ENCODE measurements around the gene PBX4.

DNA sequence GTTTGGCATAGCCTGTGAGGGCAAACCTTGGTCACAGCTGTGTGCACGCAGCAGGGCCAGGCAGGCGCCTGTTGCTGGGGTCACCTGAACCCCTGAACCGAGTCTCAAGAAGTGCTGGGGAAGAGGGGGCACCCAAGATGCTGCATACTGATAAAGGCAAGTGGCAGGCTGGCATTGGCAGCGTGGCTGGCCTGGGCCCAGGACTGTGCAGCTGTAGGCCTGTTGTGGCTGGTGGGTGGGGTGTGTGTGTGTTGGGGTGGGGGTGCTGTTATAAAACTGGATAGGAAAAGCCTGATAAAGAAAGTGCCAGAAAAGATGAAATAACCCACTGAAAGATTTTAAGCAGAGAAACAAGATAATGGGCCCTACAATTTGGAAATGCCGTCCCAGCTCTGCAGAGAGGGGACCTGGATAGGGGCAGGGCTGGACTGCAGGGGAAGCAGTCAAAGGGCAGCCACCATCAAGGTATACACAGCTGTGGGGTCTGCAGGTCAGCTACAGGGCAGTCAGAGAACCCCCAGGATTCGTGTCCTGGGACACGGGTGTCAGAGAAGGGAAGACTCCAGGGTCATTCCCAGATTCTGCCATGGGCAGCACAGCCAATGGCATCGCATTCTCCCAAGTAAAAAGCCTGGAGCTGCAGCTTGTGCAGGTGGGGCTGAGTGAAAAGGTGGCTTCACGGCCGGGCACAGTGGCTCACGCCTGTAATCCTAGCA is 47.3 kb downstream of the PBX4 start:
- TF ChIP-seq ZNF324 (tag by site-specific recombination; IDR thresholded peaks at IDR 0.05) (no peak), ZNF548 (tag by site-specific recombination; IDR thresholded peaks at IDR 0.05) (no peak), ZNF48 (tag by site-specific recombination; IDR thresholded peaks at IDR 0.05) (no peak), ZNF558 (tag by site-specific recombination; IDR thresholded peaks at IDR 0.05) (no peak), ZNF114 (tag by site-specific recombination; IDR thresholded peaks at IDR 0.05) (no peak), GLI4 (tag by site-specific recombination; IDR thresholded peaks at IDR 0.05) (no peak), ZNF629 (tag by site-specific recombination; IDR thresholded peaks at IDR 0.05) (no peak), ZNF549 (tag by site-specific recombination; IDR thresholded peaks at IDR 0.05) (no peak)
- TF ChIP-seq, protein P1, sequence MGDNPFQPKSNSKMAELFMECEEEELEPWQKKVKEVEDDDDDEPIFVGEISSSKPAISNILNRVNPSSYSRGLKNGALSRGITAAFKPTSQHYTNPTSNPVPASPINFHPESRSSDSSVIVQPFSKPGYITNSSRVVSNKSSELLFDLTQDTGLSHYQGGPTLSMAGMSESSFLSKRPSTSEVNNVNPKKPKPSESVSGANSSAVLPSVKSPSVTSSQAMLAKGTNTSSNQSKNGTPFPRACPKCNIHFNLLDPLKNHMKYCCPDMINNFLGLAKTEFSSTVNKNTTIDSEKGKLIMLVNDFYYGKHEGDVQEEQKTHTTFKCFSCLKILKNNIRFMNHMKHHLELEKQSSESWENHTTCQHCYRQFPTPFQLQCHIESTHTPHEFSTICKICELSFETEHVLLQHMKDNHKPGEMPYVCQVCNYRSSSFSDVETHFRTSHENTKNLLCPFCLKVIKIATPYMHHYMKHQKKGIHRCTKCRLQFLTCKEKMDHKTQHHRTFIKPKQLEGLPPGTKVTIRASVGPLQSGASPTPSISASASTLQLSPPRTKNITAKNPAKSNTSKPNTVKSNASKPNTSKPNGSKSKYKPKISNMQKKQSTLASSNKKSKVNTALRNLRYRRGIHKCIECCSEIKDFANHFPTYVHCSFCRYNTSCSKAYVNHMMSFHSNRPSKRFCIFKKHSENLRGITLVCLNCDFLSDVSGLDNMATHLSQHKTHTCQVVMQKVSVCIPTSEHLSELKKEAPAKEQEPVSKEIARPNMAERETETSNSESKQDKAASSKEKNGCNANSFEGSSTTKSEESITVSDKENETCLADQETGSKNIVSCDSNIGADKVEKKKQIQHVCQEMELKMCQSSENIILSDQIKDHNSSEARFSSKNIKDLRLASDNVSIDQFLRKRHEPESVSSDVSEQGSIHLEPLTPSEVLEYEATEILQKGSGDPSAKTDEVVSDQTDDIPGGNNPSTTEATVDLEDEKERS (tag by site-specific recombination; IDR thresholded peaks at IDR 0.05): no peak
- TF ChIP-seq, protein P2, sequence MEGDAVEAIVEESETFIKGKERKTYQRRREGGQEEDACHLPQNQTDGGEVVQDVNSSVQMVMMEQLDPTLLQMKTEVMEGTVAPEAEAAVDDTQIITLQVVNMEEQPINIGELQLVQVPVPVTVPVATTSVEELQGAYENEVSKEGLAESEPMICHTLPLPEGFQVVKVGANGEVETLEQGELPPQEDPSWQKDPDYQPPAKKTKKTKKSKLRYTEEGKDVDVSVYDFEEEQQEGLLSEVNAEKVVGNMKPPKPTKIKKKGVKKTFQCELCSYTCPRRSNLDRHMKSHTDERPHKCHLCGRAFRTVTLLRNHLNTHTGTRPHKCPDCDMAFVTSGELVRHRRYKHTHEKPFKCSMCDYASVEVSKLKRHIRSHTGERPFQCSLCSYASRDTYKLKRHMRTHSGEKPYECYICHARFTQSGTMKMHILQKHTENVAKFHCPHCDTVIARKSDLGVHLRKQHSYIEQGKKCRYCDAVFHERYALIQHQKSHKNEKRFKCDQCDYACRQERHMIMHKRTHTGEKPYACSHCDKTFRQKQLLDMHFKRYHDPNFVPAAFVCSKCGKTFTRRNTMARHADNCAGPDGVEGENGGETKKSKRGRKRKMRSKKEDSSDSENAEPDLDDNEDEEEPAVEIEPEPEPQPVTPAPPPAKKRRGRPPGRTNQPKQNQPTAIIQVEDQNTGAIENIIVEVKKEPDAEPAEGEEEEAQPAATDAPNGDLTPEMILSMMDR (tag by site-specific recombination; IDR thresholded peaks at IDR 0.05): no peak
- TF ChIP-seq, protein P3, sequence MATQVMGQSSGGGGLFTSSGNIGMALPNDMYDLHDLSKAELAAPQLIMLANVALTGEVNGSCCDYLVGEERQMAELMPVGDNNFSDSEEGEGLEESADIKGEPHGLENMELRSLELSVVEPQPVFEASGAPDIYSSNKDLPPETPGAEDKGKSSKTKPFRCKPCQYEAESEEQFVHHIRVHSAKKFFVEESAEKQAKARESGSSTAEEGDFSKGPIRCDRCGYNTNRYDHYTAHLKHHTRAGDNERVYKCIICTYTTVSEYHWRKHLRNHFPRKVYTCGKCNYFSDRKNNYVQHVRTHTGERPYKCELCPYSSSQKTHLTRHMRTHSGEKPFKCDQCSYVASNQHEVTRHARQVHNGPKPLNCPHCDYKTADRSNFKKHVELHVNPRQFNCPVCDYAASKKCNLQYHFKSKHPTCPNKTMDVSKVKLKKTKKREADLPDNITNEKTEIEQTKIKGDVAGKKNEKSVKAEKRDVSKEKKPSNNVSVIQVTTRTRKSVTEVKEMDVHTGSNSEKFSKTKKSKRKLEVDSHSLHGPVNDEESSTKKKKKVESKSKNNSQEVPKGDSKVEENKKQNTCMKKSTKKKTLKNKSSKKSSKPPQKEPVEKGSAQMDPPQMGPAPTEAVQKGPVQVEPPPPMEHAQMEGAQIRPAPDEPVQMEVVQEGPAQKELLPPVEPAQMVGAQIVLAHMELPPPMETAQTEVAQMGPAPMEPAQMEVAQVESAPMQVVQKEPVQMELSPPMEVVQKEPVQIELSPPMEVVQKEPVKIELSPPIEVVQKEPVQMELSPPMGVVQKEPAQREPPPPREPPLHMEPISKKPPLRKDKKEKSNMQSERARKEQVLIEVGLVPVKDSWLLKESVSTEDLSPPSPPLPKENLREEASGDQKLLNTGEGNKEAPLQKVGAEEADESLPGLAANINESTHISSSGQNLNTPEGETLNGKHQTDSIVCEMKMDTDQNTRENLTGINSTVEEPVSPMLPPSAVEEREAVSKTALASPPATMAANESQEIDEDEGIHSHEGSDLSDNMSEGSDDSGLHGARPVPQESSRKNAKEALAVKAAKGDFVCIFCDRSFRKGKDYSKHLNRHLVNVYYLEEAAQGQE (tag by site-specific recombination; IDR thresholded peaks at IDR 0.05): no peak
